ENCODE results near the gene ERC1. TPM values are rescaled to one million over a fixed set of nuclear protein-coding genes. Genes with fewer than 3 reads are reported as not detected.

Gene ERC1
- total RNA-seq, 5 donors from 2014 or later (not counting 1 experiment from before 2014, with no cell fraction given): 41.8 to 68.0 (median 46.5) TPM

GRCh38 chr12:1463073-1463905 lies 472.3 kb downstream of the ERC1 start:
- H3K4me3 Mint-ChIP-seq: no peak overlapping the region
- Histone ChIP-seq H3K27ac (ENCODE audit: low read length) (no peak overlapping the region), H3K36me3 (ENCODE audit: control insufficient read depth in 2 of 2, extremely low read depth in 1 of 2, insufficient read depth in 1 of 2, low read length in 1 of 2) (no peaks in the 10 kb centered on the region), H3K27me3 (replicated peaks in 1 of 2; ENCODE audit: control insufficient read depth in 2 of 2, extremely low read depth in 1 of 2, insufficient read depth in 2 of 2, low read length in 1 of 2) (no peaks in the 10 kb centered on the region), H3K4me3 (ENCODE audit: control insufficient read depth in 1 of 2, extremely low read depth in 1 of 2, low read length in 1 of 2) (no peak overlapping the region), H3K4me1 (ENCODE audit: control insufficient read depth in 1 of 2, extremely low read depth in 1 of 2, insufficient read depth in 2 of 2, low read length in 2 of 2) (no peaks in the 10 kb centered on the region), H3K9me3 (no peaks in the 10 kb centered on the region)
- H3K9me3 Mint-ChIP-seq: no peaks in the 10 kb centered on the region
- no peaks in the 10 kb centered on the region for H3K4me1 Mint-ChIP-seq
- no peak overlapping the region for H3K27ac Mint-ChIP-seq
- ChIA-PET POLR2A (no interaction called here), CTCF (no interaction called here)
- no peaks in the 10 kb centered on the region for H3K27me3 Mint-ChIP-seq
- no peak for DNase-seq
- H3K36me3 Mint-ChIP-seq: peaks cover 20% of the 10 kb centered on the region
- WGBS (ENCODE audit: insufficient coverage): 96% methylated on average over 5 of the region's 10 CpGs
- ATAC-seq (replicated peaks in 1 of 4): no peak

GRCh38 chr12:1464925-1465324 lies 473.9 kb downstream of the ERC1 start:
- H3K27me3 ChIP-seq (replicated peaks in 1 of 2; ENCODE audit: control insufficient read depth in 2 of 2, extremely low read depth in 1 of 2, insufficient read depth in 2 of 2, low read length in 1 of 2): no peaks in the 10 kb centered on the region
- no peak overlapping the region for H3K27ac Mint-ChIP-seq
- 97% methylated on average over 4 of the region's 6 CpGs for WGBS (ENCODE audit: insufficient coverage)

GRCh38 chr12:1465990-1466389 lies 475.0 kb downstream of the ERC1 start:
- Histone ChIP-seq H3K36me3 (ENCODE audit: control insufficient read depth in 2 of 2, extremely low read depth in 1 of 2, insufficient read depth in 1 of 2, low read length in 1 of 2) (no peaks in the 10 kb centered on the region), H3K4me3 (ENCODE audit: control insufficient read depth in 1 of 2, extremely low read depth in 1 of 2, low read length in 1 of 2) (no peak overlapping the region), H3K9me3 (no peaks in the 10 kb centered on the region), H3K4me1 (ENCODE audit: control insufficient read depth in 1 of 2, extremely low read depth in 1 of 2, insufficient read depth in 2 of 2, low read length in 2 of 2) (no peaks in the 10 kb centered on the region), H3K27ac (ENCODE audit: low read length) (no peak overlapping the region), H3K27me3 (replicated peaks in 1 of 2; ENCODE audit: control insufficient read depth in 2 of 2, extremely low read depth in 1 of 2, insufficient read depth in 2 of 2, low read length in 1 of 2) (no peaks in the 10 kb centered on the region)
- no peaks in the 10 kb centered on the region for H3K27me3 Mint-ChIP-seq
- no peaks in the 10 kb centered on the region for H3K4me1 Mint-ChIP-seq
- H3K27ac Mint-ChIP-seq: no peak overlapping the region
- no peaks in the 10 kb centered on the region for H3K9me3 Mint-ChIP-seq
- peaks cover 27% of the 10 kb centered on the region for H3K36me3 Mint-ChIP-seq
- ChIA-PET POLR2A (no interaction called here), CTCF (no interaction called here)
- no peak for ATAC-seq (replicated peaks in 1 of 4)
- DNase-seq: no peak
- WGBS (ENCODE audit: insufficient coverage): 98% methylated on average over 9 of the region's 11 CpGs
- no peak overlapping the region for H3K4me3 Mint-ChIP-seq

More at GRCh38 chr12:1464925-1465324, 473.9 kb downstream of the ERC1 start:
- H3K9me3 Mint-ChIP-seq: no peaks in the 10 kb centered on the region
- peaks cover 21% of the 10 kb centered on the region for H3K36me3 Mint-ChIP-seq
- H3K4me3 Mint-ChIP-seq: no peak overlapping the region
- Histone ChIP-seq H3K4me1 (ENCODE audit: control insufficient read depth in 1 of 2, extremely low read depth in 1 of 2, insufficient read depth in 2 of 2, low read length in 2 of 2) (no peaks in the 10 kb centered on the region), H3K9me3 (no peaks in the 10 kb centered on the region), H3K36me3 (ENCODE audit: control insufficient read depth in 2 of 2, extremely low read depth in 1 of 2, insufficient read depth in 1 of 2, low read length in 1 of 2) (no peaks in the 10 kb centered on the region), H3K27ac (ENCODE audit: low read length) (no peak overlapping the region), H3K4me3 (ENCODE audit: control insufficient read depth in 1 of 2, extremely low read depth in 1 of 2, low read length in 1 of 2) (no peak overlapping the region)
- CTCF ChIA-PET: interaction anchor here in 1 of 2 donors (0.7 kb wide), 1 partner anchor 138 kb away, joined by 6 read pairs; no protein-coding TSS in a partner anchor
- POLR2A ChIA-PET: no interaction called here
- no peak for ATAC-seq (replicated peaks in 1 of 4)
- DNase-seq: no peak
- no peaks in the 10 kb centered on the region for H3K27me3 Mint-ChIP-seq
- H3K4me1 Mint-ChIP-seq: no peaks in the 10 kb centered on the region

GRCh38 chr12:1466481-1467154 lies 475.6 kb downstream of the ERC1 start:
- no peak for DNase-seq
- Mint-ChIP-seq H3K9me3 (no peaks in the 10 kb centered on the region), H3K4me1 (peaks cover 0 to 2% (median 0%) of the 10 kb centered on the region in 3 donors), H3K27ac (no peak overlapping the region), H3K4me3 (no peak overlapping the region), H3K36me3 (peaks cover 27% of the 10 kb centered on the region), H3K27me3 (no peaks in the 10 kb centered on the region)
- Histone ChIP-seq H3K4me3 (ENCODE audit: control insufficient read depth in 1 of 2, extremely low read depth in 1 of 2, low read length in 1 of 2) (no peak overlapping the region), H3K36me3 (ENCODE audit: control insufficient read depth in 2 of 2, extremely low read depth in 1 of 2, insufficient read depth in 1 of 2, low read length in 1 of 2) (no peaks in the 10 kb centered on the region), H3K27ac (ENCODE audit: low read length) (no peak overlapping the region), H3K4me1 (ENCODE audit: control insufficient read depth in 1 of 2, extremely low read depth in 1 of 2, insufficient read depth in 2 of 2, low read length in 2 of 2) (no peaks in the 10 kb centered on the region), H3K27me3 (replicated peaks in 1 of 2; ENCODE audit: control insufficient read depth in 2 of 2, extremely low read depth in 1 of 2, insufficient read depth in 2 of 2, low read length in 1 of 2) (no peaks in the 10 kb centered on the region), H3K9me3 (no peaks in the 10 kb centered on the region)
- ChIA-PET CTCF (no interaction called here), POLR2A (no interaction called here)
- WGBS (ENCODE audit: insufficient coverage): 100% methylated on average over 1 of the region's 5 CpGs
- ATAC-seq (replicated peaks in 1 of 4): no peak

GRCh38 chr12:1467710-1468109 lies 476.7 kb downstream of the ERC1 start:
- POLR2A ChIA-PET: no interaction called here
- no peaks in the 10 kb centered on the region for H3K27me3 ChIP-seq (replicated peaks in 1 of 2; ENCODE audit: control insufficient read depth in 2 of 2, extremely low read depth in 1 of 2, insufficient read depth in 2 of 2, low read length in 1 of 2)

GRCh38 chr12:1469070-1469469 lies 478.0 kb downstream of the ERC1 start:
- CTCF ChIA-PET: interaction anchor here in 1 of 2 donors (1.6 kb wide), 1 partner anchor 11 kb away, joined by 5 read pairs; no protein-coding TSS in a partner anchor
- POLR2A ChIA-PET: no interaction called here

More at GRCh38 chr12:1467710-1468109, 476.7 kb downstream of the ERC1 start:
- Mint-ChIP-seq H3K9me3 (no peaks in the 10 kb centered on the region), H3K36me3 (peaks cover 27% of the 10 kb centered on the region), H3K4me1 (peaks cover 0 to 6% (median 0%) of the 10 kb centered on the region in 3 donors), H3K4me3 (no peak overlapping the region), H3K27me3 (no peaks in the 10 kb centered on the region), H3K27ac (no peak overlapping the region)
- no peak overlapping the region for H3K27ac ChIP-seq (ENCODE audit: low read length)
- H3K4me1 ChIP-seq (ENCODE audit: control insufficient read depth in 1 of 2, extremely low read depth in 1 of 2, insufficient read depth in 2 of 2, low read length in 2 of 2): peaks cover 2 to 8% of the 10 kb centered on the region in 2 experiments
- CTCF ChIA-PET: interaction anchor here in 1 of 2 donors (1.6 kb wide), 1 partner anchor 10 kb away, joined by 5 read pairs; no protein-coding TSS in a partner anchor
- no peaks in the 10 kb centered on the region for H3K9me3 ChIP-seq
- DNase-seq: no peak
- no peaks in the 10 kb centered on the region for H3K36me3 ChIP-seq (ENCODE audit: control insufficient read depth in 2 of 2, extremely low read depth in 1 of 2, insufficient read depth in 1 of 2, low read length in 1 of 2)
- ATAC-seq (replicated peaks in 1 of 4): no peak
- 97% methylated on average over 9 of the region's 11 CpGs for WGBS (ENCODE audit: insufficient coverage)
- H3K4me3 ChIP-seq (ENCODE audit: control insufficient read depth in 1 of 2, extremely low read depth in 1 of 2, low read length in 1 of 2): no peak overlapping the region

More at GRCh38 chr12:1469070-1469469, 478.0 kb downstream of the ERC1 start:
- DNase-seq (no peak), ATAC-seq (replicated peaks in 1 of 4) (no peak)
- H3K36me3 ChIP-seq (ENCODE audit: control insufficient read depth in 2 of 2, extremely low read depth in 1 of 2, insufficient read depth in 1 of 2, low read length in 1 of 2): no peaks in the 10 kb centered on the region
- H3K27me3 Mint-ChIP-seq: no peaks in the 10 kb centered on the region
- no peak overlapping the region for H3K4me3 Mint-ChIP-seq
- H3K9me3 Mint-ChIP-seq: no peaks in the 10 kb centered on the region
- no peak overlapping the region for H3K27ac ChIP-seq (ENCODE audit: low read length)
- WGBS (ENCODE audit: insufficient coverage): 95% methylated on average over 5 of the region's 6 CpGs
- H3K4me3 ChIP-seq (ENCODE audit: control insufficient read depth in 1 of 2, extremely low read depth in 1 of 2, low read length in 1 of 2): no peak overlapping the region
- H3K4me1 Mint-ChIP-seq: peaks cover 0 to 6% (median 0%) of the 10 kb centered on the region in 3 donors
- no peaks in the 10 kb centered on the region for H3K9me3 ChIP-seq
- H3K36me3 Mint-ChIP-seq: peaks cover 27% of the 10 kb centered on the region
- H3K27me3 ChIP-seq (replicated peaks in 1 of 2; ENCODE audit: control insufficient read depth in 2 of 2, extremely low read depth in 1 of 2, insufficient read depth in 2 of 2, low read length in 1 of 2): no peaks in the 10 kb centered on the region
- H3K27ac Mint-ChIP-seq: no peak overlapping the region
- H3K4me1 ChIP-seq (ENCODE audit: control insufficient read depth in 1 of 2, extremely low read depth in 1 of 2, insufficient read depth in 2 of 2, low read length in 2 of 2): peaks cover 10 to 21% of the 10 kb centered on the region in 2 experiments

Data from T-cell (primary cell).